AG10803 (cell line): ENCODE data around the gene CYP11A1.

Source experiments
- DNase-seq: peaks from one replicate; pipeline ENCODE4 v3.0.0; 2010; ENCODE audit warnings: low read depth
- H3K4me3 ChIP-seq: 2 replicates; pipeline ENCODE4 v1.5.1; 2011; ENCODE audit warnings: mild to moderate bottlenecking, low read length, control low read depth
- TF ChIP-seq, protein P1 (sequence below): conservative IDR thresholded peaks from 2 replicates; pipeline ENCODE4 v1.5.1; 2011; ENCODE audit warnings: mild to moderate bottlenecking, low read length, control low read depth, inconsistent platforms

CYP11A1 gene

DNA sequence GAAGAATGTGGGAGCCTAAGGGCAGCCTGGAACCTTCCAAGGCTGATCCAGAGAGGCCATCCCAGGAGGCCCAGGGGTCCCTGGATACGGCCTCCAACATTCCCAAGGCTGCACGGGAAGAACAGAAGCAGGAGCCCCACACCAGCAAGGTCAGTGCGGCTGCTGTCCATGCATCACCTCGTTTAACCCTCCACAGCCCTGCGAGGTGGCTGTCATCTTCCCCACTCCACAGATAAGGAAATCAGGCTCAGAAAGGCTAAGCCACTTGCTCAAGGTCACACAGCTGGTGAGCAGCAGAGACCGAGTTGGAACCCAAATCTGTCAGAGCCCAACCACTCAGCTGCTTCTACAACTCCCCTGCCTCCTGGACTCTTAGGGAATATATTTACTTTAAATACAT, 44.7 kb upstream of the CYP11A1 start:
- TF ChIP-seq, protein P1, sequence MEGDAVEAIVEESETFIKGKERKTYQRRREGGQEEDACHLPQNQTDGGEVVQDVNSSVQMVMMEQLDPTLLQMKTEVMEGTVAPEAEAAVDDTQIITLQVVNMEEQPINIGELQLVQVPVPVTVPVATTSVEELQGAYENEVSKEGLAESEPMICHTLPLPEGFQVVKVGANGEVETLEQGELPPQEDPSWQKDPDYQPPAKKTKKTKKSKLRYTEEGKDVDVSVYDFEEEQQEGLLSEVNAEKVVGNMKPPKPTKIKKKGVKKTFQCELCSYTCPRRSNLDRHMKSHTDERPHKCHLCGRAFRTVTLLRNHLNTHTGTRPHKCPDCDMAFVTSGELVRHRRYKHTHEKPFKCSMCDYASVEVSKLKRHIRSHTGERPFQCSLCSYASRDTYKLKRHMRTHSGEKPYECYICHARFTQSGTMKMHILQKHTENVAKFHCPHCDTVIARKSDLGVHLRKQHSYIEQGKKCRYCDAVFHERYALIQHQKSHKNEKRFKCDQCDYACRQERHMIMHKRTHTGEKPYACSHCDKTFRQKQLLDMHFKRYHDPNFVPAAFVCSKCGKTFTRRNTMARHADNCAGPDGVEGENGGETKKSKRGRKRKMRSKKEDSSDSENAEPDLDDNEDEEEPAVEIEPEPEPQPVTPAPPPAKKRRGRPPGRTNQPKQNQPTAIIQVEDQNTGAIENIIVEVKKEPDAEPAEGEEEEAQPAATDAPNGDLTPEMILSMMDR: no peak
- DNase-seq: no peak
- H3K4me3 ChIP-seq: no peak overlapping the region

DNA sequence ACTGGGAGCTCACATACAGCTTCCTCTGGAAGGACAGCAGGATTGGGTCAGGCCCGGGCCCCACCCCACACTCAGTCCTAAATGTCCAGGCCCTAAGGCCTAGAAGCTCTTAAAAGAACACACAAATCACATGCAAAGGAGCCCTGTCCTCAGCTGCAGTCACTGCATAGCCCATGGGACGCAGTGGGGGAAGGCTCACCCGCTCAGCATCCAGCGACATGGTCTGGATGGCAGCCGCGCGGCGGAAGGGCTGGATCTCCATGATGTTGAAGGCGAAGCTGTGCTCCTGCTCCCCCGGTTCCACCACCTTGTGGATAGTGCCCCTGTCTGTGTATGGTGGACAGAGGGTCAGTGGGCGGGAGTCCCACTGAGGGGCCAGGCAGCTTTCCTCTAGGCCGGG, 44.2 kb upstream of the CYP11A1 start:
- no peak overlapping the region for H3K4me3 ChIP-seq
- DNase-seq: no peak
- TF ChIP-seq, protein P1: no peak

DNA sequence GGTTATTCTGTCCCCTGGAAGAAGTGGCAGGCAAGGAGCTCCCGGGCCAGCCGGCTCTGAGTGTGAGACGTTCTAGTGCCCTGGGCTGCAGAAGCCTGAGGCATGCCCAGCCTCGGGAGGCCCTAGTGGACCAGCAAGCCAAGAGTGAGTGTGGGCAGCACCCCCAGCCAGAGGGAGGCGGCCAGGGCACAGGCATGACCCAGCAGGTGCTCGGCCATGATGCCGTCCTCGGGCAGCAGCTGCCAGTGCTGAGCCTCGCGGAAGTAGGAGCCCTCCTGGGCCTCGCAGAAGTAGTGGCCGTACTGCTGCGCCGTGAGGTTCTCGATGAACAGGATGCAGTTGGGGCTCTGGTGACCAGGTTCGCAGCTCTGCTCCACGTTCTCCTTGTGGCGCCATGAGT, 43.1 kb upstream of the CYP11A1 start:
- no peak overlapping the region for H3K4me3 ChIP-seq
- no peak for DNase-seq
- TF ChIP-seq, protein P1: no peak

DNA sequence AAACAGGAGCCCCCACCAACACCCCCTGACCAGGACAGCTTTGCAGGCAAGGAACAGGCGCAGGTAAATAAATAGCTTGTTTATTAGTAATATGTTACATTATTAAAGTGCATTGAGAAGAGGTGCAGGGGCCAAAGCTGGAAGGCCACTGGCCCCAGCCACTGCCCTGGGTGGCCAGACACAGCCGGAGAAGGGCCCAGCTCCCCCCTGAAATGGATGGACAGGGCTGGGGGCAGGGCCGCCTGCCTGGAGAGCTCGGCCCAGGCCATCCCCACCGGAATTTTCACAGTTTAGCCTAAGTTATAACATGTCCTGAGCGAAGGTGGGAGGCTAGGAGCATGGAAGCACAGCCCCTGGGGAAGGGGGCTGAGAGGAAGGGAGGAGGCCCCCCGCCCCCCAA, 41.8 kb upstream of the CYP11A1 start:
- DNase-seq: no peak
- H3K4me3 ChIP-seq: no peak overlapping the region
- TF ChIP-seq, protein P1: no peak

DNA sequence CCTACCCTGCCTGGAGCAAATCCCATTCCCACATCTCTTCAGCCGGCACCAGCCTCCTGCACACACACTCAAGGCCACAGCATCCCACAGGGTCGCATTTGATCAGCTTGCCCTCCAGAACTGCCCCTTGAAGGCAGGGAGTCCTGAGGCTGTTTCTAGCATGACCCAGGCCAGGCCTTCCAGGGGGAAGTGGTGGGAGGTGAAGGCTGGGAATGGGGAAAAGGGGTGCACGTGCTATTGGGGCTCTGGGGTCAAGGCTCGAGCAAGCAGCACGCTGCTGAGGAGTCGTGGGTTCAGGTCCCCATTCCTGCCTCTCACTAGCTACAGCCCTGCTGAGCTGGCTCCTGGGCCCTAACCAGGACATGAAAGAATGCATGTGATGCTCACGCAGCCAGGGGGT, 41.4 kb upstream of the CYP11A1 start:
- H3K4me3 ChIP-seq: no peak overlapping the region

DNA sequence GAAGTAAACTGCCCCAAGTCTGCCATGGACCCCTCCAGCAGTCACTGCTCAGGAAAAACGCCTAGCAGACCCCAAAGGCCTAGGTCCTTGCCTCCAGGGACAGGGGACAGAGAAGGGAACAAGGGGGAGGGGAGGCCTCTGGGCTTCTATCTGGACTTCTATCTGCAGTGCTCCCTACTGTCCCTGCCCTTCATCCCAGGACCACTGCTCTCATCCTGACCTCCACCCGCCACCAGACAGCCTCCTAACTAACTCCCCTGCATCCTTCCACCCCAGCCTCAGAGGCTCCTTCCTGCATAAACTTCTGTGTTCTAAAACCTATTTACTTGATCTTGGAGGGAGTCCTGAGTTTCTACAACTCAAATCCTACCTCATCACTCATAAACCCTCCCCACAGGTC, 40.9 kb upstream of the CYP11A1 start:
- DNase-seq: no peak
- TF ChIP-seq, protein P1: no peak
- no peak overlapping the region for H3K4me3 ChIP-seq

More for the DNA sequence above, 41.4 kb upstream of the CYP11A1 start:
- DNase-seq: no peak
- TF ChIP-seq, protein P1: no peak

DNA sequence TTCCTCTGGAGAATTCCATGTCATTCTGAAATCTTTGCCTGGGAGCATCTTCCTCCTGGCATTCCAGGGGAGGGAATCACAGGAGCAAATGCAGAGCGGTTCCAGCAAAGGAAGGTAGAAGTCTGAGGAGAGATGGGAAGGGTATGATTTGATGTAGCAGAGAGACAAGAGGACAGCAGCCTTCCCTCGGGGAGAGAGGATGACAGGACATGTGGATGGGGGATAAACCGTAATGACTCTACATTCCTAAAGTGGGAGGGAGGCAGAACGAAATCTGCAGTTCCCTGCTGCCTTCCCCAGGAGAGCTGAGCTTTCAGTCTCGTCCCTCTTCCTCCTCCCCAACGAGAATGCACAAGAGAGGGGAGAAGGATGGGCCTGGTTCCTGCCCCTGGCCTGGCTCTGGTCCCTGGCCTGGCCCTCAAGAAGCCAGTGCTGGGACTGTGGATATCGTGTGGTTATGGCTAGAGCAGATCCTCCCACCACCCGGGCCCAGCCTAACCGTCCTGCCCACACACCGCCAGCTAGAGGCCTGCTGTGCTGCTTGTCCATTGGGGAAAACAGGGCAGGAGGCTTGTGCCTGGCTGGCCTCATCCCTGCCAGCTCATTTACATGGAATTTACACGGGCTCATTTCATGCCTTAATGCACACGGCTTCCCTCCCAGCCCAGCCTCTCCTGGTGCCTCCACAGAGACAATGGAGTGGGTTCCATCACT, 39.7 kb upstream of the CYP11A1 start:
- H3K4me3 ChIP-seq: peak overlapping the region; percentile 35
- DNase-seq: peak; percentile 95
- TF ChIP-seq, protein P1: peak; percentile 19
